KMS-11 (cell line): Measurements from ENCODE around the gene ZNF740.
"Not testable (repeated sequence)": the region's sequence is repeated elsewhere in the genome, so short reads cannot be mapped to it uniquely, and the experiment has no call there.

Experiments used
- H2AFZ ChIP-seq: fragments of 200-600 bp; sonication (generic); 2 replicates; pipeline ENCODE4 v1.6.1; 2016; ENCODE audit warnings: antibody characterized with exemption, mixed run types, low read depth
- H3K27ac ChIP-seq: fragments of 200-600 bp; sonication (generic); 2 replicates; pipeline ENCODE4 v1.6.1; 2016; ENCODE audit warnings: mild to moderate bottlenecking, mixed run types
- H3K27me3 ChIP-seq: fragments of 200-600 bp; sonication (generic); 2 replicates; pipeline ENCODE4 v1.6.1; 2017; ENCODE audit warnings: mild to moderate bottlenecking, low read depth, mixed run types, moderate library complexity; ENCODE audit not compliant: insufficient read depth
- H3K36me3 ChIP-seq: fragments of 200-600 bp; sonication (generic); 2 replicates; pipeline ENCODE4 v1.6.1; 2017; ENCODE audit warnings: mild to moderate bottlenecking, mixed run types; ENCODE audit not compliant: insufficient read depth
- H3K4me1 ChIP-seq: fragments of 200-600 bp; sonication (generic); 2 replicates; pipeline ENCODE4 v1.6.1; 2016; ENCODE audit warnings: mild to moderate bottlenecking, low read depth, mixed run types; ENCODE audit not compliant: poor library complexity, severe bottlenecking
- H3K4me2 ChIP-seq: fragments of 200-600 bp; sonication (generic); 2 replicates; pipeline ENCODE4 v1.7.0; 2016; ENCODE audit warnings: mild to moderate bottlenecking, mixed run types
- H3K4me3 ChIP-seq: fragments of 200-600 bp; sonication (generic); IDR thresholded peaks from 2 replicates; pipeline ENCODE4 v1.6.1; 2017; ENCODE audit warnings: low read depth, low read length, mixed read lengths; ENCODE audit not compliant: insufficient read depth
- H3K79me2 ChIP-seq: fragments of 200-600 bp; sonication (generic); 2 replicates; pipeline ENCODE4 v1.6.1; 2016; ENCODE audit warnings: low read depth, mixed run types; ENCODE audit not compliant: insufficient read depth
- H3K9ac ChIP-seq: fragments of 200-600 bp; sonication (generic); 2 replicates; pipeline ENCODE4 v1.6.1; 2016; ENCODE audit warnings: mild to moderate bottlenecking, mixed run types
- H4K20me1 ChIP-seq: fragments of 200-600 bp; sonication (generic); 2 replicates; pipeline ENCODE4 v1.6.1; 2016; ENCODE audit warnings: mild to moderate bottlenecking, mixed run types; ENCODE audit not compliant: insufficient read depth
- TF ChIP-seq, protein P1 (sequence below): fragments of 200-600 bp; sonication (generic); conservative IDR thresholded peaks from 2 replicates; pipeline ENCODE4 v1.6.1; 2017; ENCODE audit warnings: low read depth, mild to moderate bottlenecking, antibody characterized with exemption, low read length, moderate library complexity, mixed read lengths

Gene ZNF740

DNA sequence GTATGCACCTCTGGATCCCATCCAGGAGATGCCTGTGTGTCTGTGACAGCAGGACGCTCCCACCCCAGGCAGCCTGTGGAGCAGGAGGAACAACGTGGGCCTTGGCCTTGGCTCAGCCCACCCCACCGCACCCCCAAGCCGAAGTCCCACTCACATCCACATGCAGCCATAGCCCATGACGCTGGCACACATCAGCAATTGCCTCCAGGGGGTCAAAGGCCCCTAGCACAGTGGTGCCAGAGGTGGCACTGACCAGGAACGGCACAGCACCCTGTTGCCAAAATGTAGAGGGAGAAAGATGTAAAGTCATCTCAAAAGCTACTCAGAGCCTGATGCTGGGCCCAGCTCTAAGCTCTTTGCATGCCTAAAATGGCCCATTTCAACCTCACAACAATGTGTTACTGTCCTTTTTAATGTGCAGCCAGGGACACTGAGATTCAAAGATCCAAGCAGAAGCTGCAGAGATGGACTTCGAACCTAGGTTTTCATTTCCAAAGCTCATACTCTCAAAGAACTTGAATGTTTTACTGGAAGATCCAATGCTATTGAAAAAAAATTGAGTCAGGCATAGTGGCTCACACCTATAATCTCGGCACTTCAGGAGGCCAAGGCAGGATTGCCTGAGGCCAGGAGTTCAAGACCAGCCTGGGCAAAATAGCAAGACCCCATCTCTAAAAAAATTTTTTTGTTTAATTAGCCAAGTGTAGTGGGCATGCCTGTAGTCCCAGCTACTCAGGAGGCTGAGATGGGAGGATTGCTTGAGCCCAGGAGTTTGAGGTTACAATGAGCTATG is 19.2 kb upstream of the ZNF740 start:
- Histone ChIP-seq H3K27me3 (no peaks in the 10 kb centered on the region), H3K9ac (no peak overlapping the region), H2AFZ (no peak overlapping the region), H3K4me2 (no peak overlapping the region), H3K4me1 (peaks cover 28% of the 10 kb centered on the region), H3K36me3 (no peaks in the 10 kb centered on the region), H3K79me2 (no peaks in the 10 kb centered on the region), H4K20me1 (no peaks in the 10 kb centered on the region), H3K4me3 (no peak overlapping the region), H3K27ac (no peak overlapping the region)
- TF ChIP-seq, protein P1, sequence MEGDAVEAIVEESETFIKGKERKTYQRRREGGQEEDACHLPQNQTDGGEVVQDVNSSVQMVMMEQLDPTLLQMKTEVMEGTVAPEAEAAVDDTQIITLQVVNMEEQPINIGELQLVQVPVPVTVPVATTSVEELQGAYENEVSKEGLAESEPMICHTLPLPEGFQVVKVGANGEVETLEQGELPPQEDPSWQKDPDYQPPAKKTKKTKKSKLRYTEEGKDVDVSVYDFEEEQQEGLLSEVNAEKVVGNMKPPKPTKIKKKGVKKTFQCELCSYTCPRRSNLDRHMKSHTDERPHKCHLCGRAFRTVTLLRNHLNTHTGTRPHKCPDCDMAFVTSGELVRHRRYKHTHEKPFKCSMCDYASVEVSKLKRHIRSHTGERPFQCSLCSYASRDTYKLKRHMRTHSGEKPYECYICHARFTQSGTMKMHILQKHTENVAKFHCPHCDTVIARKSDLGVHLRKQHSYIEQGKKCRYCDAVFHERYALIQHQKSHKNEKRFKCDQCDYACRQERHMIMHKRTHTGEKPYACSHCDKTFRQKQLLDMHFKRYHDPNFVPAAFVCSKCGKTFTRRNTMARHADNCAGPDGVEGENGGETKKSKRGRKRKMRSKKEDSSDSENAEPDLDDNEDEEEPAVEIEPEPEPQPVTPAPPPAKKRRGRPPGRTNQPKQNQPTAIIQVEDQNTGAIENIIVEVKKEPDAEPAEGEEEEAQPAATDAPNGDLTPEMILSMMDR = no peak

DNA sequence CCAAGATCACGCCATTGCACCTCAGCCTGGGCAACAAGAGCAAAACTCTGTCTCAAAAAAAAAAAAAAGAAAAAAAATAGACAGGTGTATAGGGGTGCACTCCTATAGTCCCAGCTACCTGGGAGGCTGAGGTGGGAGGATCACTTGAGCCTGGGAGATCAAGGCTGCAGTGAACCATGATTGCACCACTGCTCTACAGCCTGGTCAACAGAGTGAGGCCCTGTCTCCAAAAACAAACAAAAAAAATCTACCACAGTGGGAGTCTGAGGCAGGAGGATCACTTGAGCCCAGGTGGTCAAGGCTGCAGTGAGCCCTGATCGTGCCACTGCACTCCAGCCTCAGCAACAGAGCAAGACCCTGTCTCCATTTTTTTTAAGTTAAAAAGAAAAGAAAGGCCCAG is 17.5 kb upstream of the ZNF740 start:
- H2AFZ ChIP-seq, H3K4me2 ChIP-seq, H3K4me3 ChIP-seq, H4K20me1 ChIP-seq, H3K36me3 ChIP-seq, H3K9ac ChIP-seq, H3K27ac ChIP-seq, H3K27me3 ChIP-seq, H3K79me2 ChIP-seq: not testable (repeated sequence)
- peaks cover 29% of the 10 kb centered on the region for H3K4me1 ChIP-seq

DNA sequence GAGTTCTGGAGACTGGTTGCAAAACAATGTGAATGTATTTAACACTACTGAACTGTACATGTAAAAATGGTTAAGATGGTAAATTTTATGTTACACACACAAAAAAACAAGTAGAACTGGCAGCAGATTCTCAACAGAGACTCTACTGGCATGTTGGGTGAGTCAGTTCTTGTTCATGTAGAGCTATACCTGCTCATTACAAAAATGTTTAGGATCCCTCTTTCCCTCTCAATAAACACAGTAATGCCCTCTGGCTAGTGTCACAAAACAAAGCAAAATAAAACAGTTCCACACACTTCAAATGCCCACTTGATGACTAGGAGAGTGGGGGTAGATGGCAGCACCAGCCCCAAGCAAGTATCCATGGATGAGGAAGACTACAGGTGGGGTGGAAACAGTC is 13.7 kb upstream of the ZNF740 start:
- H3K9ac ChIP-seq = no peak overlapping the region
- no peaks in the 10 kb centered on the region for H3K36me3 ChIP-seq
- H3K4me3 ChIP-seq = no peak overlapping the region
- TF ChIP-seq, protein P1 = no peak
- H2AFZ ChIP-seq = no peak overlapping the region
- no peaks in the 10 kb centered on the region for H3K79me2 ChIP-seq
- no peak overlapping the region for H3K27ac ChIP-seq
- H4K20me1 ChIP-seq = no peaks in the 10 kb centered on the region
- H3K27me3 ChIP-seq = no peaks in the 10 kb centered on the region
- H3K4me1 ChIP-seq = peaks cover 8% of the 10 kb centered on the region
- H3K4me2 ChIP-seq = no peak overlapping the region

DNA sequence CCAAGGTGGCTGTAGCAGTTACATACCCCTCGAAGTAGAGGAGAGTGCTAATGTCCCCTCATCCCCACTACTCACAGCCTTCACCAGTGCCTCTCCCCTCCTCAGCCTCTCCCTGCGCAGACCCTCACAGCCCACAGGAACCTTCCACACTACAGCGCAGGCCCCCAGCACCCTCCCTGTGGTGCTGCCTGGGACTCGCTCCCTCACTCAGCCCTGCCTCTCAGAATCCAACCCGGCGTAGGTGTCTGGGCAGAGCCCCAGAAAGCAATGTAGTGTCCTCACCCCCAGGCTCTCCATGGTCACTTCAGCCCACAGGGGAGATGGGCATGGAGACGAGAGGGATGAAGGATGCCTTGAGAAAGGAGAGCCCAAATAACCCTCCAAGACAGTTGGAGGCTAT is 10.9 kb upstream of the ZNF740 start:
- H3K9ac ChIP-seq = no peak overlapping the region
- H3K79me2 ChIP-seq = no peaks in the 10 kb centered on the region
- H4K20me1 ChIP-seq = no peaks in the 10 kb centered on the region
- H3K4me2 ChIP-seq = no peak overlapping the region
- no peaks in the 10 kb centered on the region for H3K27me3 ChIP-seq
- peaks cover 11% of the 10 kb centered on the region for H3K4me1 ChIP-seq
- no peak overlapping the region for H3K27ac ChIP-seq
- TF ChIP-seq, protein P1 = no peak
- no peak overlapping the region for H3K4me3 ChIP-seq
- H3K36me3 ChIP-seq = no peaks in the 10 kb centered on the region
- no peak overlapping the region for H2AFZ ChIP-seq

DNA sequence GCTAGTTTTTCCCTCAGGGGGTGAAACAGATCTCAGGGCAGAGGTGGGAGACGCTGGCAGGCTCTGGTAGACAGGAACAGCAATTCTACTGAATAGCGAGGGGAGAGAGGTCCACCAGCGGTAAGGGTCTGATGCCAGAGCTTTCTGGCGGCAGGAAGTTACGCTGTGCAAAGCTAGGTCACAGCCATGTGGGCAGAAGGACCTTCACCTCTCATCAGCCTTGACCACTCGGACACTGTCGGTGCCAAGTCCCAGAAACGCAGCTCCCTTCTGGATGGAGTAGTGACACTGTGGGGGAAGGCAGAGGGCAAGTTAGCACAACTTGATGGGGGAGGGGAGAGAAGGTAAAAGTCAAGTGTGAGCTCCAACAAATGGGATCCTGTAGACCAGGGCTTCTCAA is 10.3 kb upstream of the ZNF740 start:
- no peak overlapping the region for H2AFZ ChIP-seq
- no peaks in the 10 kb centered on the region for H4K20me1 ChIP-seq
- no peak overlapping the region for H3K4me3 ChIP-seq
- H3K9ac ChIP-seq = no peak overlapping the region
- H3K27me3 ChIP-seq = no peaks in the 10 kb centered on the region
- H3K4me1 ChIP-seq = peaks cover 17% of the 10 kb centered on the region
- TF ChIP-seq, protein P1 = no peak
- H3K79me2 ChIP-seq = no peaks in the 10 kb centered on the region
- H3K36me3 ChIP-seq = no peaks in the 10 kb centered on the region
- no peak overlapping the region for H3K27ac ChIP-seq
- H3K4me2 ChIP-seq = no peak overlapping the region
